ENCODE measurements around the gene WFS1.

WFS1 gene

GRCh38 chr4:6235901-6236640, 33.6 kb upstream of the WFS1 start:
- no peak for DNase-seq

GRCh38 chr4:6236816-6237390, 32.7 kb upstream of the WFS1 start:
- DNase-seq: no peak

- DNase-seq: no peak
Measured at GRCh38 chr4:6239486-6239885, 30.2 kb upstream of the WFS1 start.

- no peak for DNase-seq
Measured at GRCh38 chr4:6239968-6240367, 29.7 kb upstream of the WFS1 start.

GRCh38 chr4:6241062-6241845, 28.4 kb upstream of the WFS1 start:
- DNase-seq: no peak

DNA sequence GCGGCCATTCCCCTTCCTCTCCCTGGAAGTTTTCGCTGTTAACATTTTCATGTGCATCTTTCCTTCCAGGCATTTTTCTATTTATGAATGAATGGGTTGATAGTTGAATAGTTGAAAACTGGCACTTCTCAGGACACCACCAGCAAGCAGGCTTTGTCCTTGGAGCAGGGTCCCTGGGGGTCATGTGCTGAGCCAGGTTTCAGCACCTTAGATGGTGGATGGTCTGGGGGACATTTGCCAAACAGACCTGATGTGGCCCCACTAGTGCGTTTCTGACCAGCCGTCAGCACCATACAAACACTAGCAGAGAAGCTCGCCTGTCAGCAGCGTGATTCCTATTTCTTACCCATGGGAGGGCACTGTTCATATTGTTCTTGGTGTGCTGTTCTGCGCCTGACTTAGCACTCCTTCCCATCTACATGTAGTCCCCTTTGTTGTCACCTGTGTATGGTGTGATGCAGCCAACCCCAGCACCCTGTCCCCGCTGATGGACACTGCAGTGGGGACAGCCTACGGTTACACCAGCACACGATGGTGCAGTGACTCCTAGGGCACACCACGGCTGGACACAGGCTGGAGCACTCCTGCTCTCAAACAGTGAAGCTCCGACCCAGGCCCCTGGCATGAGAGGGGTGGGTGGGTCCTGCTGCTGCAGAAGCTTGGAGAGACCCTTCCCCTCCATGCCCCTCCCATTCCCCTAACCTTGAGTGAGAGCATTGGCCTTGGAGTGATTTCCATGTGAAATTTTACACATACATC, 27.2 kb upstream of the WFS1 start:
- DNase-seq: no peak

DNA sequence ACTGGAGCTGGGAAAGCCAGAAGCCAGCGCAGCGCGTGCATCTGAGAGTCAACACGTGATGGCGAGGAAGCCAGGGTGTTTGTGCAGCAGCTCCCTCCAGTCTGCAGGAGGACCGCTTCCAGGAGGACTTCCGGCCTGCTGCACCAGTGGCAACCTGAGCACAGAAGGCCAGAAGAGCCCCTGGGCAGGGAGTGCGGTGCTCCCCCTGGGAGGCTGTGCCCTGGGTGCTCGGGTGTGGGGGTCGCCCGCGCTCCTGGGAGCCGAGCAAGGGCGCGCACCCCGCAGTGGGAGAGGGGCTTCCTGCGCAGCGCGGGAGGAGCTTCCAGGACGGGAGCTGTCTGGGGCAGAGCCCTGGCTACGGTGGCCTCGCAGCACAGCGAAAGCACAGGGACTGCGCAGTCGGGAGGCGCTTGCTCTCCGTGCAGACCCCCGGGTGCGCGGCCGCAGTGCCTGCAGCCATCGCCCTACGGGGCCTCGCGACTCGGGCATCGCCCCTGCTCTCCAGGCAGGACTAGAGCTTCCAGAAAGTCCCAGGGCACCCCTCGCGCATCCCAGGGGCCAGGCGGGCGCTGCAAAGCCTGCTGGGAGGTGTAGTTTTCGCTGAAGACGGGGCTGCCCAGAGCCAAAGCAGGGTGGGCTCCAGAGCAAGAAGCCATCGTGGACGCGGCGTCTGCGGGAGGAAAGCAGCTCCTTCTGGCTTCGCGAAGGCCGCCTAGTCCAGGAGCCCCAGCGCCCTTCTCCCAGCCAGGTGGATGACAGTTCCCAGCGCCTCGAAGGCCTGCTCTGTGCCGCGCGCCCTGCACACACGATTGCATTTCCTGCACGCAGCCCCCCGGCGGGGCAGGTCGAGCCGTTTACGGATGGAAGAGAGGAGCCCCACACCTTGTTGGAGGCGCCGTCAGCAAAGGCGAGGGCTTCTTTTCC, 24.1 kb upstream of the WFS1 start:
- no peak for DNase-seq

DNA sequence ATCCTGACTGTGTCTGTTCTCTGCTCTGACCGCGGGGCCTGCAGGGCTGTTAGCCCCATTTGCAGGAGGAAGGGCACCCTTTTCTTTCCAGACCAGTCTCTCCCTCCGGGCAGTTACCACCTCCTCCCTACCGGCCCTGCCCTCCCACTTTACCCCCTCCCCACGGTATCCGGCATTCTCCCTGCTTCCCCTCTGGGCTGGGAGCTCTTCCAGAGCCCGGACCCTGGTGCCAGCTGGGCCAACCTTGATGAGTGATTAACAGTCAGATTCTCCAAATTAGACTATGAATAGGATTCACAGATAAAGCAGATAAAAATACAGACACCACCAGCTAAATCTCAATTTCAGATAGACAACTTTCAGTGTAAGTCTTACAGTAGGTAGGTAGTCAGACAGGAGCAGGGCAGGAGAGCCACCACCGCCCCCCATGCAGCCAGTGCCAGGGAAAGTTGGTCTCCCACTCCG, 23.4 kb upstream of the WFS1 start:
- DNase-seq: no peak

DNA sequence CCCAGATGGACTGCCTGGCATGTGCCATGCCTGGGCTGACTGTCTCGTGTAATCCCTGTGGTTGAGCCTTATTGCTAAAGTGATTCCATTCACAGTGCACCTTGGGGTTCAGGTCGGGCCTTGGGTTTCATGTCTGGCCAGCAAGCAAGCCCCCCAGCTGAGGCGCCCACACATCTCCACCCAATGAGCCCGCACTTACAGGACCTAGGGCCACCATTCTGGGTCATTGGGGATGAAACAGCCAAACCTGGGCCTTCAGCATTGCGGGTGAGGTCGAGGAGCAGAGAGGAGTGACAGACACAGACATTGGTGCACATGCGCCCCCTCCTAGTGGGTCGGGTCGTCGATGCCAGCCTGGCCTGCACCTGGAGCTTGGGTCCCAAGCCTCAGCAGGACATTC, 21.3 kb upstream of the WFS1 start:
- no peak for DNase-seq

- peak; percentile 58 for DNase-seq
Measured at GRCh38 chr4:6250235-6250983, 19.2 kb upstream of the WFS1 start.

DNA sequence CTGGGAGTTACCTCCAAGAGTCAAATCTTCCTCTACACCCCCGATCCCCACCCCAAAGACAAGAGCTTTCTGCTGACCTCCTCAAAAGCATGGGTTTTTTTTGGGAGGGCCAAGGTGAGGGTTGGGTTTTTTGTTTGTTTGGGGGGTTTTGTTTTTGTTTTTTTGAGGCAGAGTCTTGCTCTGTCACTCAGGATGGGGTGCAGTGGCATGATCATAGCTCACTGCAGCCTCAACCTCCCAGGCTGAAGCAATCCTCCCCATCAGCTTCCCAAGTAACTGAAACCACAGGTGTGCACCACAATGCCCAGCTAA, 18.7 kb upstream of the WFS1 start:
- no peak for DNase-seq

DNA sequence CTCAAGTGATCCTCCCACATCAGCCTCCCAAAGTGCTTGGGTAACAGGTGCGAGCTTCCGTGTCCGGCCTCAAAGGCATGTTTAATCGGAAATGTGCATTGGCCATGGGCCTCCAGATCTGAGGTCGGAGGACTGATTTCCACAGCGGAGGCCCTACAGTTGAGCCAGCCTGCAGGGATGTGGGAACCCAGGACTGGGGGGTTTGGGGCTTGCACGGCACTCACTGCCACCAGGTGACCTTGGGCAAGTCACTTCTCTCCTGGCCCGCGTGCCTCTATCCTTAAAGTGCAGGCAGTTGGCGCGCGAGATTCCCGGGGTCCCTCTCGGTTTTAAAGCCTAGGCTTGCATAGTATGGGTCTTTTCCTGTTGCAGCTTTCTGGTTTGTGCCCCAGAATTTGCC, 18.3 kb upstream of the WFS1 start:
- no peak for DNase-seq

DNA sequence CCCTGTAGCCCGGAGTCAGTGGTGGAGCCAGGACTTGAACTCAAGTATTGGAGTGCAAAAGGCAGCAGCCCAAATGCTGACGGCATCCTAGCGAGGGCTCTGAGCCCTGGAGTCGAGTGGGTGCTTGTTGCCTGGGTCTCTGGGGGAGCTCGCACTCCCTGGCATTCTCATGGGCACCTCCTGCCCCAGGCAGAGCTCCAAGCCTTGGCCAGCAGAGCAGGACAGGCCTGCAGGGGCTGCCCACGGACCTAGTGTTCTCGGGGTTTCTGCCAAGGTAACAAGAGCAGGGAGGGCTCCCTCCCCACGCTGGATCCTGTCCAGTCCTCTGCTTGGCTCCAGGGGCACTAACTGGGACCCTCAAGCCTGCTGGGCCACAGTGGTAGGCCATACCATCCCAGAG, 17.6 kb upstream of the WFS1 start:
- no peak for DNase-seq

GRCh38 chr4:6253111-6253510, 16.5 kb upstream of the WFS1 start:
- no peak for DNase-seq

GRCh38 chr4:6253961-6254360, 15.7 kb upstream of the WFS1 start:
- DNase-seq: no peak

- DNase-seq: no peak
Measured at GRCh38 chr4:6256141-6256540, 13.5 kb upstream of the WFS1 start.

DNA sequence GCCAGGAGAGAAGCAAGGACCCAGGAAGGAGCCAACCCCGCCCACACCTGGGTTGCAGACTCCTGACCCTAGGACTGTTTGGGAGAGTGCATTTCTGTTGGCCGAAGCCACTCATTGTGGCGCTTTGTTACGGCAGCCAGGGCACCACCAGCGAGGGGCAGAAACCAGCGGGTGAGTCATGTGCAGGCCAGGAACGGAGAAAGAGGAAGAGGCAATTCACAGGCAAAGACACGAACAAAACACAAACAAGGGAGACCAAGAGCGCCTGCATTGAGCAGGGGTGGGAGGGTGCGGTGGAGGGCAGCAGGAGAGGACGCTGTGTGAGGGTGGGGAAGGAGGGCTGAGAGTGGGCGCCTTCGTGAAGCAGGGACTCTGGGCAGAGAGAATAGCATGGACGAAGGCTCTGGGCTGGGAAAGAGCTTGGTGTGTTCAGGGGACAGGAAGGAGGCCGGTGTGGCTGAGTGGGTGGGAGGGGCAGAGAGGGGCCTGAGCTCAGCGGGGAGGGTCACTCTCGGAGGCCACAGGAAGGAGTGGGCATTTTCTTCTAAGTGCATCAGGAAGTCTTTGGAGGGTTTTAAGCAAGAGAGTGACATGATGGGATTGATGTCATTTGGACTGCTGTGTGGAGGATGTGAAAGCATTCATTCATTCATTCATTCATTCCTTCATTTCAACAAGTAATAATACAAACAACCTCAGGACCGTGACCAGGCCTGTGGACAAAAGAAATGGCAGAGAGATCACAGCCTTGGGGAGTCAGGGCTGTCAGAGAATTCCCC, 12.2 kb upstream of the WFS1 start:
- no peak for DNase-seq

- DNase-seq: no peak
Measured at GRCh38 chr4:6258026-6258360, 11.7 kb upstream of the WFS1 start.

- no peak for DNase-seq
Measured at GRCh38 chr4:6258741-6259140, 10.9 kb upstream of the WFS1 start.

DNA sequence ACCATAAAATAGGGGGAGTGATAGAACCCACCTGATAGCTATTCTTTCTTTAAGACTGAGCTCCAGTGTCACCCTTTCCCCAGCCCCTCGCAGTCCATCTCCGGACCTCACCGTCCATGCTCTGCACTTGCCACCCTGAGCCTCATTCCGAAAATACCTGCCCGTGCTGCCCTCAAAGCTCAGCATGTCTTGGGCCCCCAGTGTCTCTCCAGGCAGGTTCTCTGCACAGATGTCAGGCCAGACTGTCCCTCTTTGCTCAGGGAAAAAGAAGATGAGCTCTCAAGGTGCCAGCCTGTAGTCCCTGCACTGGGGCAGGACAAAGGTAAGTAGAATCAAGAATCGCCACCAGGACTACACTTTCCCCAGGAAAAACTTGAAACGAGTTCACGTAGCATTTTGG, 9.8 kb upstream of the WFS1 start:
- no peak for DNase-seq

GRCh38 chr4:6262176-6262575, 7.5 kb upstream of the WFS1 start:
- no peak for DNase-seq

Data from fibroblast of skin of back (primary cell).